SU-DHL-6 (cell line): ENCODE measurements around the gene RGS11.

ENCODE experiments used
- H2AFZ ChIP-seq: fragments of 200-600 bp; sonication (generic); 2 replicates; pipeline ENCODE4 v1.6.1; 2014; ENCODE audit warnings: low read depth, mild to moderate bottlenecking, moderate library complexity, mixed read lengths, antibody characterized with exemption, low read length; ENCODE audit not compliant: severe bottlenecking
- H3F3A ChIP-seq: fragments of 200-600 bp; shearing (Covaris generic); 2 replicates; pipeline ENCODE4 v1.6.0; 2016; ENCODE audit warnings: antibody characterized with exemption, mild to moderate bottlenecking; ENCODE audit not compliant: insufficient read depth
- H3K27ac ChIP-seq: fragments of 200-600 bp; sonication (generic); 2 replicates; pipeline ENCODE4 v1.5.1; 2016; ENCODE audit warnings: low read depth, mild to moderate bottlenecking, low read length, moderate library complexity, mixed read lengths
- H3K27me3 ChIP-seq: fragments of 200-600 bp; sonication (generic), shearing (Covaris generic); 2 replicates; pipeline ENCODE4 v1.6.0; 2014; ENCODE audit warnings: mild to moderate bottlenecking, low read length
- H3K36me3 ChIP-seq: fragments of 200-600 bp; sonication (generic); 2 replicates; pipeline ENCODE4 v1.6.1; 2014; ENCODE audit warnings: mild to moderate bottlenecking, low read length, mixed read lengths
- H3K4me2 ChIP-seq: fragments of 300-600, 200-600 bp; shearing (Covaris generic), sonication (generic); 2 replicates; pipeline ENCODE4 v1.6.0; 2014; ENCODE audit warnings: low read length, low read depth, mild to moderate bottlenecking; ENCODE audit not compliant: poor library complexity, severe bottlenecking
- H3K4me3 ChIP-seq: fragments of 200-600 bp; sonication (generic); 2 replicates; pipeline ENCODE4 v1.5.1; 2014; ENCODE audit warnings: antibody characterized with exemption, low read length, mild to moderate bottlenecking, mixed read lengths; ENCODE audit not compliant: insufficient read depth, poor library complexity, severe bottlenecking
- H3K79me2 ChIP-seq: fragments of 200-600 bp; sonication (generic); 2 replicates; pipeline ENCODE4 v1.6.1; 2014; ENCODE audit warnings: mild to moderate bottlenecking, low read length, moderate library complexity; ENCODE audit not compliant: insufficient read depth
- H3K9ac ChIP-seq: fragments of 200-600 bp; sonication (generic); 2 replicates; pipeline ENCODE4 v1.7.0; 2014; ENCODE audit warnings: mild to moderate bottlenecking, low read length
- H3K9me2 ChIP-seq: fragments of 200-600 bp; sonication (generic); replicated peaks from 2 replicates; pipeline ENCODE4 v1.6.1; 2014; ENCODE audit warnings: low read length; ENCODE audit not compliant: insufficient read depth
- H3K9me3 ChIP-seq: fragments of 200-600 bp; sonication (generic); 2 replicates; pipeline ENCODE4 v1.6.1; 2014; ENCODE audit warnings: low read length, mixed read lengths; ENCODE audit not compliant: insufficient read depth
- H4K20me1 ChIP-seq: fragments of 200-600 bp; sonication (generic); 2 replicates; pipeline ENCODE4 v1.6.1; 2014; ENCODE audit warnings: low read depth, mild to moderate bottlenecking, antibody characterized with exemption, low read length, moderate library complexity, mixed read lengths
- CTCF ChIP-seq: fragments of 200-600 bp; sonication (generic); IDR thresholded peaks from one replicate; pipeline ENCODE4 v1.5.1; 2017; ENCODE audit warnings: antibody characterized with exemption, mild to moderate bottlenecking, low read length, moderate library complexity; ENCODE audit not compliant: insufficient read depth, poor library complexity, severe bottlenecking
- EZH2phosphoT487 ChIP-seq: fragments of 200-600 bp; sonication (generic), shearing (Covaris generic); conservative IDR thresholded peaks from 2 replicates; pipeline ENCODE4 v1.6.1; 2018; ENCODE audit warnings: mild to moderate bottlenecking, antibody characterized with exemption, low read length, moderate library complexity, mixed read lengths

The RGS11 gene

GRCh38 chr16:249431-249830 lies 26.3 kb downstream of the RGS11 start:
- Histone ChIP-seq H3K27ac (no peak overlapping the region), H3K27me3 (no peaks in the 10 kb centered on the region), H3F3A (0 out of 2 replicates have a peak, but pooled peaks cover 5% of the 10 kb centered on the region), H3K79me2 (no peaks in the 10 kb centered on the region), H3K9ac (no peak overlapping the region), H3K4me3 (no peak overlapping the region), H2AFZ (no peak overlapping the region), H4K20me1 (no peaks in the 10 kb centered on the region), H3K9me3 (no peaks in the 10 kb centered on the region), H3K36me3 (no peaks in the 10 kb centered on the region), H3K4me2 (no peak overlapping the region), H3K9me2 (no peaks in the 10 kb centered on the region)
- no peak for TF ChIP-seq EZH2phosphoT487
- no peak for TF ChIP-seq CTCF

GRCh38 chr16:247027-247426 lies 28.7 kb downstream of the RGS11 start:
- TF ChIP-seq EZH2phosphoT487 (no peak), CTCF (no peak)
- Histone ChIP-seq H2AFZ (no peak overlapping the region), H3K27me3 (no peaks in the 10 kb centered on the region), H3F3A (0 out of 2 replicates have a peak, but pooled peaks cover 5% of the 10 kb centered on the region), H3K9me2 (no peaks in the 10 kb centered on the region), H3K4me3 (no peak overlapping the region), H3K4me2 (no peak overlapping the region), H3K36me3 (no peaks in the 10 kb centered on the region), H3K9ac (no peak overlapping the region), H3K9me3 (no peaks in the 10 kb centered on the region), H3K27ac (no peak overlapping the region), H4K20me1 (no peaks in the 10 kb centered on the region), H3K79me2 (no peaks in the 10 kb centered on the region)

GRCh38 chr16:245105-245504 lies 30.6 kb downstream of the RGS11 start:
- Histone ChIP-seq H3F3A (0 out of 2 replicates have a peak, but pooled peaks cover 5% of the 10 kb centered on the region), H3K4me2 (no peak overlapping the region), H3K9me2 (no peaks in the 10 kb centered on the region), H3K36me3 (no peaks in the 10 kb centered on the region), H3K4me3 (no peak overlapping the region), H3K27me3 (no peaks in the 10 kb centered on the region), H3K9ac (no peak overlapping the region), H3K9me3 (no peaks in the 10 kb centered on the region), H2AFZ (no peak overlapping the region), H3K27ac (no peak overlapping the region), H3K79me2 (peaks cover 2% of the 10 kb centered on the region; the same call in 1 of the 2 replicates), H4K20me1 (no peaks in the 10 kb centered on the region)
- no peak for TF ChIP-seq EZH2phosphoT487
- no peak for TF ChIP-seq CTCF

- Histone ChIP-seq H3K27me3 (no peaks in the 10 kb centered on the region), H2AFZ (no peak overlapping the region), H3K9me2 (no peaks in the 10 kb centered on the region), H3F3A (peaks cover 5% of the 10 kb centered on the region; the same call in 1 of the 2 replicates), H3K9me3 (no peaks in the 10 kb centered on the region), H3K27ac (no peak overlapping the region), H4K20me1 (no peaks in the 10 kb centered on the region), H3K36me3 (no peaks in the 10 kb centered on the region), H3K79me2 (peaks cover 4% of the 10 kb centered on the region; the same call in 1 of the 2 replicates), H3K9ac (no peak overlapping the region), H3K4me3 (no peak overlapping the region), H3K4me2 (no peak overlapping the region)
- TF ChIP-seq CTCF (no peak), EZH2phosphoT487 (no peak)
Observed at GRCh38 chr16:243348-243747, 32.4 kb downstream of the RGS11 start.
